DMS 273 (cell line): ENCODE measurements around the gene ZNF821.
"Not testable (repeated sequence)": the region's sequence is repeated elsewhere in the genome, so short reads cannot be mapped to it uniquely, and the experiment has no call there.

Source experiments
- DNase-seq: peaks from one replicate; lab custom pipeline; 2025; ENCODE audit not compliant: unreplicated experiment; lab: John Stamatoyannopoulos, UW

The ZNF821 gene, protein sequence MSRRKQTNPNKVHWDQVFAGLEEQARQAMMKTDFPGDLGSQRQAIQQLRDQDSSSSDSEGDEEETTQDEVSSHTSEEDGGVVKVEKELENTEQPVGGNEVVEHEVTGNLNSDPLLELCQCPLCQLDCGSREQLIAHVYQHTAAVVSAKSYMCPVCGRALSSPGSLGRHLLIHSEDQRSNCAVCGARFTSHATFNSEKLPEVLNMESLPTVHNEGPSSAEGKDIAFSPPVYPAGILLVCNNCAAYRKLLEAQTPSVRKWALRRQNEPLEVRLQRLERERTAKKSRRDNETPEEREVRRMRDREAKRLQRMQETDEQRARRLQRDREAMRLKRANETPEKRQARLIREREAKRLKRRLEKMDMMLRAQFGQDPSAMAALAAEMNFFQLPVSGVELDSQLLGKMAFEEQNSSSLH

GRCh38 chr16:71883849-71884638 is at the start of gene ZNF821:
TSS of gene ZNF821 (minus strand) at chr16:71884182. CDS start at chr16:71879946, 4,236 bp downstream.
- DNase-seq: peak; percentile 95

DNA sequence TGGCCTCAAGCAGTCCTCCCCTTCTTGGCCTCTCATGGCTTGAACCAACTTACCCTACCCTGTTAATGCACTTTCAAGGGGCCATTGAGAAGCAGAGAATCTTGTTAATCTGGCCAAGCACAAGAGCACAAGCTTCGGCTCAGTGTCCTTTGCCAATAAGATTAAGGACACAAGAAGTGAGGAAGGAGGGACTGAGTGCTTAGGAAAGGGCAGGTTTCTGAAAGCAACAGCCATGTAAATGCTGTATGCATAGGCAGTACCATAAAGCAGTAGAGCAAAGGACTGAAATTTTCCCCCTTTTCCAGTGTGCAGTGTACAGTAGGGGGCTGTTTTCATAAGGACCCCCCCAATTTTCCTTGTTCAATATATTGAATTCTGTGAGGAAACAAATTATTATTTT is 49.0 kb upstream of the ZNF821 start:
- DNase-seq: no peak

- no peak for DNase-seq
Measured at GRCh38 chr16:71931599-71931998, 47.6 kb upstream of the ZNF821 start.

GRCh38 chr16:71931001-71931400 is 47.0 kb upstream of the ZNF821 start:
- DNase-seq: no peak

DNA sequence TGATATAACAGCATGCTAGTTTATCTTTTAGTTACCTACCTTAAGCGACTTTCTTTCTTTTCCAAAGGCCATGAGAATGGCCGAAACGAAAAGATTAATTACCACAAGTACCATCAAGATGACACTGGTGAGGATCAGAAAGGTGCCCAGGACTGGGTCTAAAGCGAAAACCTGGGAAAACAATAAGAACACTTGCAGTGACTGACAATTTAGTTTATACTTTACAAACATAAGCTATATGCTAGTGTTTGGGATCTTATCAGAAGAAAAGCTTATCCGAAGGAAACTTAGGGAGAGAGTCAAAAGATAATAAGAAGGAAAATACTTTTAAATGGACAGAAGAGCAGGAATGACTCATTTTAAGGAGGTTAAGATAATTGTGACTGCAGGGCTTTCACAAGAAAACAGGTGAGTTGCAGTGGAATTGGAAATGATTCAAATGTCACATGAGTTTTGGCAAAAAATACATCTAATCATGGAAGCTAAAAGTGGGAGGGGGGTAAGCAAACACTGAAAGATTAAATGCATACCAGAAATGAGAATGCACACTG is 46.1 kb upstream of the ZNF821 start:
- no peak for DNase-seq

GRCh38 chr16:71929048-71929447 is 45.1 kb upstream of the ZNF821 start:
- DNase-seq: peak; percentile 46

DNA sequence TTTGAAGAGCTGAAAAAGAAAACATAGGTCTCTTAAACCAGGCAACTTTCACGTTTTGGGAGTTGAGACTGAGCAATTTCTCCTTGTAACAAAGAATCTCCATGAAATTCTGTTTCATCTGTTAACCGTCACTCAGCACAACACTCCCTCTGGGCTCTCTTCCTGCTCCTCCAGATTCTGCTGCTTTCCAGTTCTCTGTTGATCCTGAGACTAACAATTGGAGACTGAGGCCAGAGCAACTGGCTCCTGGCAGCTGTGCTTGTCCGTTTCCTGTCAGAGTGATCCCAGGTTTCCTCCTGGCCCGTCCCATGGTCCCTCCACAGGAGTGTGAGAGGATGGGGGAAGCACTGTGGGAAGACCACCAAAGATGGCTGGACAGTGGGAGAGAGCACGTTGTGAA is 43.8 kb upstream of the ZNF821 start:
- no peak for DNase-seq

DNA sequence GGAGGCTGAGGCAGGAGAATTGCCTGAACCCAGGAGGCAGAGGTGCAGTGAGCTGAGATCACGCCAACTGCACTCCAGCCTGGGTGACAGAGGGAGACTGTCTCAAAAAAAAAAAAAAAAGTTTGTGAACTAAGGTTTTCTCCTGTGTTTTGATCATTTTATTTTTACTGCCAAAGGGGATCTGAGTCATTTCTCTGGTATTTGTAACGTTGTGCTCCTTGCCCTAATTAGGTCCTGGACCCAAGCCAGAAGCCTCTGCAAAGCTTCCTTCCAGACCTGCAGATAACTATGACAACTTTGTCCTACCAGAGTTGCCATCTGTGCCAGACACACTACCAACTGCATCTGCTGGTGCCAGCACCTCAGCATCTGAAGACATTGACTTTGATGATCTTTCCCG is 43.4 kb upstream of the ZNF821 start:
- peak; percentile 74 for DNase-seq

DNA sequence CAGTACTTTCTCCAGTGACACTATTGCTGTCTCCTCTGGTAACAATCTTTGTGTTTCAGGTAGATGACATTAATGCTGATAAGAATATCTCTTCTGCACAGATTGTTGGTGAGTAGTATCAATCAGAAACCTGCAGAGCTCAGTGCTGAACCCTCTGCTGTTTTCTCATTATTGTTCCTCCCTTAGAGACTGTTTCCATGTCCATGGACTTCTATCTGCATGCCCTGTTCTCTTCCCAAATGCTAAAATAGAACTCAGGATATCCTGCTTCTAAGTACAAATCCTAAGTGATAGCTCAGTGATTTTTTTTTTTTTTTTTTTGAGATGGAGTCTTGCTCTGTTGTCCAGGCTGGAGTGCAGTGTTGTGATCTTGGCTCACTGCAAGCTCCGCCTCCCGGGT is 40.7 kb upstream of the ZNF821 start:
- DNase-seq: no peak

- no peak for DNase-seq
Measured at GRCh38 chr16:71923941-71924690, 40.1 kb upstream of the ZNF821 start.

- no peak for DNase-seq
Measured at GRCh38 chr16:71920658-71921057, 36.7 kb upstream of the ZNF821 start.

- DNase-seq: no peak
Measured at GRCh38 chr16:71919035-71919434, 35.1 kb upstream of the ZNF821 start.

DNA sequence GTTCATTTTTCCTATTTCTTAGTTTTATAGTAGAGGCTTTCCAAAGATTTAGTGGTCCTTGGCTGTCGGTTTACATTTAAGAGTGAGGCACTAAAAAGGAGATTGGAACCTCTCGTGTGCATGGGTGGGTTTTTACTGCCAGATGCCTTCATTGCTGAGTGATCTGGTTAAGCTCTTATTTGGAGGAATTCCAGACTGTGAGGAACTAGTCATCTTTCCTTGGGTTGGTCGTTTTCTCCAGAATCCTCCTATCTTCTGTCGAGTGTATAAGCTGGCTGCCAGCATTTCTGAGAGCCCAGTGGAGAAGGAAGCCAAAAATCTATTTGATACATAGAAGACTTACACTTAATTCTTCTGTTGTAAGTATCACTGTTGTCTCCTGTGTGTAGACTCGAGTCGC is 33.9 kb upstream of the ZNF821 start:
- DNase-seq: no peak

- no peak for DNase-seq
Measured at GRCh38 chr16:71916397-71916920, 32.5 kb upstream of the ZNF821 start.

DNA sequence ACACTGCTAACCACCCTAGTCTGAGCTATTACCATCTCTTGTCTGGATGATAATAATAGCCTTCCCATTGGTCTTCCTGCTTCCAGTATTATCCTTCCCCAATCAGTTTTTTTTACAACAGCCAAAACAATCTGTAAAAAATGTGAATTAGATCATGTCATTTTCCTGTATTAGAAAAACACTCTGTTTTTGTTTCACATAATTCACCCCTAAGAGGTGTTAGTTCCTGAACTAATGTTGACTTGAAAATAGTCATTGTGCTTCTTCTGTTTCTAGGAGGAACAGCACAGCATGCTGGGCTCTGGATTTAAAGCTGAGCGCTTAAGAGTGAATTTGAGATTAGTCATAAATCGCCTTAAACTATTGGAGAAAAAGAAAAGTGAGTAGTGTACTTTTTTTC is 31.4 kb upstream of the ZNF821 start:
- DNase-seq: no peak

- no peak for DNase-seq
Measured at GRCh38 chr16:71914802-71915201, 30.8 kb upstream of the ZNF821 start.

DNA sequence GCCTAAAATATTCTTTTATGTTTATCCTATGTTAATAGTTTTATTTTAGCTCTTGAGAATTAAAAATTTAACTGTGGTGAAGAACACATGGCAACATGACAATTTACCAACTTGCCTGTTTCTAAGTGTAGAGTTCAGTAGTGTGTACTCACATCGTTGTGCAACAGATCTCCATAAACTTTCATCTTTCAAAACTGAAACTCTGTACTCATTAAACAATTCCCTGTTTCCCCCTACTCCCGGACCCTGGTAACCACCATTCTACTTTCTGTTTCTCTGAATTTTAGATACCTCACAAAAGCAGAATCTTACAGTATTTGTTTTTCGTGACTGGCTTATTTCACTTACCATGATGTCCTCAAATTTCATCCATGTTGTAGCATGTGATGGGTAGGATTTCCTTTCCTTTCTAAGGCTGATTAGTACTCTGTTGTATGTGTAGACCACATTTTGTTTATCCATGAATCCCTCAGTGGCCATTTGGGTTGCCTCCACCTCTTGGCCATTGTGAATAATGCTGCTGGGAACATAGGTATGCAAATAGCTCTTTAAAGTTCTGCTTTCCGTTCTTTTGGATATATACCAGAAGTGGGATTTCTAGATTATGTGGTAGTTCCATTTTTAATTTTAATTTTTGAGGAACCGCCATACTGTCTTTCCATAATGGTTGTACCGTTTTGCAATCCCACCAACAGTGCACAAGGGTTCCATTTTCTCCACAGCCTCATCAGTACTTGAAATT is 28.7 kb upstream of the ZNF821 start:
- DNase-seq: no peak

DNA sequence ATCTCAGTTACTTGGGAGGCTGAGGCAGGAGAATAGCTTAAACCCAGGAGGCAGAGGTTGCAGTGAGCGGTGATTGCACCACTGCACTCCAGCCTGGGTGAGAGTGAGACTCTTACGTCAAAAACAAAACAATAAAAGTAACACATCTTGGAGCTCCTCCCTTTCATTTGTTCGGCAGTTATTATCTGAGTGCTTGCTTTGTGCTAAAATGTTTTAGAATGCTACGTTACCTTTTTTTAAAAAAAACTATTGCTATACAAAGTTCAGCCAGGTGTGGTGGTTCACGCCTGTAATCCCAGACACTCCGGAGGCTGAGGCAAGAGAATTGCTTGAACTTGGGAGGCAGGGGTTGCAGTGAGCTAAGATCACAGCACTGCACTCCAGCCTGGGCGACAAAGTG is 27.1 kb upstream of the ZNF821 start:
- DNase-seq: no peak

DNA sequence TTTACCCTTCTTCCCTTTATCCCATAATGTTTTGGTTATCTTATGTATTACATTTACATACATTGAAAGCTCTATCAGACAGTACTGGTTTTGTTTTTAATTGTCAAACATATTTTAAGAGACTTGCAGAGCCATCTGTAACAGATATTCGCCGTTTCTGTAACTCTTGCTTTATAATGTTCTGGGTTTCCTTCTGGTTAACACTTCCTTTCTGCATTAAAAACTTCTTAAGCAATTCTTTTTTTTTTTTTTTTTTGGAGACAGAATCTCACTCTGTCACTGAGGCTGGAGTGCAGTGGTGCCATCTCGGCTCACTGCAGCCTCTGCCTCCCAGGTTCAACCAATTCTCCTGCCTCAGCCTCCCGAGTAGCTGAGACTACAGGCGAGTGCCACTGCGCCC is 21.8 kb upstream of the ZNF821 start:
- not testable (repeated sequence) for DNase-seq

DNA sequence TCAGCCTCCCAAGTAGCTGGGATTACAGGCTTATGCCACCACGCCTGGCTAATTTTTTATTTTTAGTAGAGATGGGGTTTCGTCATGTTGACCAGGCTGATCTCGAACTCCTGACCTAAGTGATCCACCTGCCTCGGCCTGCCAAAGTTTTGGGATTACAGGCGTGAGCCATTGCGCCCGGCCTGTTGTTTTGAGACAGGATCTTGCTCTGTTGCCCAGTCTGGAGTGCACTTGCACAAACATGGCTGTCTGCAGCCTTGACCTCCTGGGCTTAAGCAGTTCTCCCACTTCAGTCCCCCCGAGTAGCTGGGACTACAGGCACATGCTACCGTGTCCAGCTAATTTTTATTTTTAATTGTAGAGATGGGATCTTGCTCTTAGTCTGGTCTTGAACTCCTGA is 20.3 kb upstream of the ZNF821 start:
- DNase-seq: no peak
